ENCODE measurements around the gene XPNPEP1.

The XPNPEP1 gene

DNA sequence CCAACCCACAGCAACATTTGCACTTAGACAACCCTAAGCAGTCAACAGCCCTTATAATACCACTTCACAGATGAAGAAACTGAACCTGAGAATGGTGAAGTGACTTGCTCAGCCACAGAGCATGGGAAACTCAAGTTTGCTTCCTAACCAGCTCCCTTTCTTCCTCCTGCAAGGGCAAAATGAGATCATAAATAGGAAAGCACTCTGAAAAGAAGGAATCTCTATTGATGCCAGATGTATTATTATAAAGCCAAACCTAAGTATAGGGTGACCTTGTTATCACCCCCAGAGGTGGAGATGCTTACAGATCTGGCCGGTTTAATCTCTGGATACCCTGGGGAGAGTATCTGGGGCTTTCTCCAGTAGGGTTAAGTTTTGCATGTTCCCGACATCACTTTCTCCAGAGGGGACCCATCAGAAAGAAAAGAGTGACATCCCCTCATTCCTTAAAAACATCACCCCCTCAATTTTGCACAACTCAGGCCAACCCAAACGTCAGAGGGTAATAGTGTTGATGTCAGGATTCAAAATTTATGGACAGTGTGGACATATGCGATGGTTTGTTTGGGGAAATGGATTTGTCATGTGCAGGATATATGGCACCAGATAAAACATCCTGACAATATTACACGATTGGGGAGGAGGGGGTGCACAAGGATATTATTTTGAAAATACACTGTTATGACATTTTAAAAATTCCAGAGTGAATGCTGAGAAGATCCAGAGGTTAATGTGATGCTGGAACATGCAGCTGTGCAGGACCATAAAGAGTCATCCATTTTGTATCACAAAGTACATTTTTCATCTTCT, 24.0 kb upstream of the XPNPEP1 start:
- DNase-seq: no peak

DNA sequence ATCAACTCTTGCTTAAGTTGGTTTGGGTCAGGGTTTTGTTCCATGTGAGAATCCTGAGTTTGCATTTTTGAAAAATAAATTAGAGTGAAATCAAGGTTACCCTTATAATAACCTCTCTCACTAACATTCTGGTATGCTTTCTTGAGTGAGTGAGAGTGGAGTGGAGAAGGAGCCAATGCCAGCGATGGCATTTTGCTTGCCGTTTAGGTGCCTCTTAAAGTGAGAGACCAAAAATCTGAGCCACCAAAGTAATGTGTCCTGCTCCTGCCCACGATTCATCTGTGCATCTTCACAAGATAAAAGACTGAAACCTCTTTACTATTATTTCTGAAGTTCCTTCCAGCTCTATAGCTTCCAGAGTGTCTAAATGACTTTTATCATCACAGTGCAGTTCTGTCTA, 23.4 kb upstream of the XPNPEP1 start:
- DNase-seq: no peak

DNA sequence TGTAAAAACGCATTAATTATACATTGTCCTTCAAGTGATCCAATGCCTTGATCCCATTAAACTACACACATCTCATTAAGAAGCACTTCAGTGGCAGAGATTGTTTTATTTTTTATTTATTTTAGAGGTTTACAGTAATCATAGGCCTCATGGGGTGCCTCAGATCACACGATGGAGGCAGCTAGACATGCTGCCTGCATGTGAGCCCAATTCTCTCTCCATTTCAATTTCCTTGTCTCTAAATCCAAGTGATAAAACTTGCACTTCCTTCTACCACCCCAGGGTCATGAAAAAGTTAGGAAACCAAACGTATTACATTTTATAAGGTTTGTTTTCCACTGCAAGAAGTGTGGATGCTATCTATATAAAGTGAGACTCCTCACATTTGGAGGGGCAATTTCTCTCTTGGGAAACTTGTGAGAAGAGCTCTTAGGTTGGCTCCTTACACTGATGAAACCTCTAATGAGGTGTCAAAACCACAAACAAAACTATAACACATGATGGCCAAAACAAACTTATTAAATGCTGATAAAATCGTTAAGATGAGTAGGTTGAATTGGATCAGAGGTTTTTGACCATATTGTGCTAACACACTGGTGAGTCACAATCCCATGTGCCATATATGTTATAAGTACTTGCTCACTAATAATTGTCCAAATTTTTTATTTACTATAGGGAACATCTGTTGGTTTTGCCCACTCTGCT, 22.3 kb upstream of the XPNPEP1 start:
- DNase-seq: no peak

DNA sequence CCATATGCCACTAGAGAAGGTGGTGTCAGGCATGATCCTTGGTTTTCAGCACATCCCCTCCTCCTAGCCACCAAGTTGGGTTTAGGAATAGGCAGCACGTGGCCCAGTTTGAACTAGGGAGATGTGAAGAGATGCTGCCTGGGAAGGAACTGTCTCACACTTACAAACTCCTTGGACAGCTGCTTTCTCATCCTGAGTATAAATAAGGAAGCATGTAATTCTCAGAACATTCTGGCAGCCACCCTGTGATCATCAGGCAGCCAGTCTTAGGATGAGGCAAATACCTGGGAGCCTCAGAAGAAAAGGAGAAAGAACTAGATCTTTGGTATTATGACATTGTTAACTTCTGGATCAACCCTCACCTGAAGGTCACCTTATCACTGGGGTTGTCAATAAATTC, 21.3 kb upstream of the XPNPEP1 start:
- no peak for DNase-seq

DNA sequence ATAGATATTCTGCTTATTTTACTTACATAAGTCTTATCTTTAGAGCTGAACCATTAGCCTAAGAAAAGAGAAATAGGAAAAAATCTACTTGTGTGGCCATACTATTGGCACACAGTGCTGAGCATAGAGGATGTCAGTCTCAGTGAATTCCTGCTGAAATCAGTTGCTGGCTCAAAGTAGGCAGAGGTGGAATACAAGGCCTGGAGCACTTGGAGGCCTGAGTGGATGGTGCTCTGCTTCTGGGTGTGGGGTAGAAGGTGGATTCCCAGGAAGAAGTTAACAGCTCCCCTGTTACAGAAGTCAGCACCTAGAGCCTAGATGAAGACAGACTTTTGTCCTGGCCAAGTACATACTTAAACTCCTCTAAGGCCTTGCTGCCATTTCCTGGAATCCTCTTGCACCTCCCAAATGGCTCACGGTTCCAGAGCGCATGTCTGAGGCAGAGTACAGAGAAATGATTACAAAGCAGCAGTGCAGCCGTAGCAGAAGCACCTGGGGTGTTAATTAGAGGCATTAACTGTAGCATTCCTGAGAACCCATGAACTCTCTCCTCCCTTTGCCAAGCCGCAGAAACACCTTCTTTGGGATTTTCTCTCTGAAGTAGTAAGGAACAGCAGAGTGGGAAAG, 18.0 kb upstream of the XPNPEP1 start:
- DNase-seq: no peak

DNA sequence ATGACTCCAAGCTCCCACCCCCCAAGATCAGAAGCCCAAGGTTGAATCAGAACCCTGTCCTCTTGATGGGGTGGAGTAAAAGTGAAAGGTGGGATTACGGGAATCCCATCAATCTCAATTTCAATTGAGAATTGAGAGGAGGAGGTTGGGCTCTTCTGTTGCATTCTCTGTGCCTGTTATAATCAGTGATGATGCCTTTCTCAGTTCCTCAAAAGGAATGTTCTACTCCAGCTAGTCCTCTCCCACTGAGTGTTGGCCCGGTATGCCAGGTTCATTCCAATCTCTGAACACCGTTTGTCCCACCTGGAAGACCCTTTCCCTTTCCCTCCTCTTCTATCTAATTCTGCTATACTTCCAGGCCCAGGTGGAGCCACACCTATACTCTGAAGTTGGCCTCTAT, 17.2 kb upstream of the XPNPEP1 start:
- no peak for DNase-seq

DNA sequence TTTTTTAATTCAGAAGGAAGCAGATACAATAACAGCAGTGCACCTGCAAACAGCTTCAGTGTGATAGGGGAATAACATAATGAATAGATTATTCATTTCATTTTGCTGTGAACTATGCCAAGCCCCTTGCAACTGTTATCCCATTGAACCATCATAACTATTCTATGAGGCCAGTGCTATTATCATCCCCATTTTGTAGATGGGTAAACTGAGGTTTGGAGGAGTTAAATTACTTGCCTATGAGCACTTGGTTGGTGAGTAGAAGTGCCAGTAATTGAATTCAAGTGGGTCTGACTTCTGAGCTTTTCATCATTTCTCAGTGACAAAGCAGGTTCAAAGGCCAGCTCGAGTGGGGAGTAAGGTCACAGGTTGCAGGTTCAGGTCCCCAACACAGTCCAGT, 16.8 kb upstream of the XPNPEP1 start:
- no peak for DNase-seq

DNA sequence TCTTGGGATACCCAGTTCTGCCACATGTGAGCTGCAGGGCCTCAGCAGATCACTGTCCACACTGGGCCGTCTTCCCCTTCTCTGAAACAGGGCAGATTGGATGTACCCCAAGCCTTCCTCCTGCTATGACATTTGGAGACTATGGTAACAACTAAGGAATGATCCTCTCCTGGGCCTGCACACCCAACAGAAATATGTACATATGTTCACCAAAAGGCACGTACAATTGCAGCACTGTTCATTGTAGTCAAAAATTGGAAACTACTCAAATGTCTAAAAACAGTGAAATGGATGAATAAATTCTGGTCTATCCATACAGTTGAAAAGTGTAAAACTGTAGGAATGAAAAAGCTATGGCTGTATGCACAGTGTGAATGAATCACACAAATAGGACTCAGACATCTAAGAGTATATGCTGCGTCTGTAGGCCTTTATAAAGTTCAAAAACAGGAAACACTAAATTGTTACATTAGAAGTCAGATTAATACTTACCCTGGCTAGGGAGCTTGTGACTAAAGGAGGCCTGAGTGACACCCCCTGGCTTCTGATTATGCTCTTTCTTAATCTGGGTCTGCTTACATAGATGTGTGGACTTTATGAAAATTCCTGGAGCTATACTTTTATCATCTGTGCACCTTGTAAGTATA, 16.1 kb upstream of the XPNPEP1 start:
- no peak for DNase-seq

DNA sequence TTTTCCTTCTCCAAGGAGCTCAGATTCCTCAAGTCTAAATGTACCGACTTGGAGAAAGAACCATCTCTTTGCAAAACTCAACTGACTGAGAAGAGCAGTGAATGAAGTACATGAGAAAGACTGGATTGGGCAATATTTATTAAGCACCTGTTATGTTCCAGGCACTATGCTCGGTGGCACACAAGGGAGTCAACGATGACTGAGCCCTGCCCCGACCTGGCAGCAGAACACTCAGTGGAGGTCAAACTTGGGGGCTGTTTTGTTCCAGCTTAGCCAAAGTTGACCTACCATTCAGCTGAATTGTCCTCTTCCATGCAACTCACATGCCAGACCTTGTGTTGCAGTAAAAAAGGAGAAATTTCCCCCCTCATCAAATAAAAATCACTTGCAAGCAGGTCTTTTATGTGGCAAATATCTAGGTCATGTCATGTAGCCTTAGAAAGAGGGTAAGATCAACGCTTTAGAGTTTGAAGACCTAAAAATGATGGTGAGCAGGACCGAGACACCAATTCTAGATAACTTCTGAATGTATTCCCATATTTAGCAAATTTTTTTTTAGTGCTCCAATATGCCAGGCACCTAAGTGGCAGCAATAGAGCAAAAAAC, 14.3 kb upstream of the XPNPEP1 start:
- DNase-seq: no peak

DNA sequence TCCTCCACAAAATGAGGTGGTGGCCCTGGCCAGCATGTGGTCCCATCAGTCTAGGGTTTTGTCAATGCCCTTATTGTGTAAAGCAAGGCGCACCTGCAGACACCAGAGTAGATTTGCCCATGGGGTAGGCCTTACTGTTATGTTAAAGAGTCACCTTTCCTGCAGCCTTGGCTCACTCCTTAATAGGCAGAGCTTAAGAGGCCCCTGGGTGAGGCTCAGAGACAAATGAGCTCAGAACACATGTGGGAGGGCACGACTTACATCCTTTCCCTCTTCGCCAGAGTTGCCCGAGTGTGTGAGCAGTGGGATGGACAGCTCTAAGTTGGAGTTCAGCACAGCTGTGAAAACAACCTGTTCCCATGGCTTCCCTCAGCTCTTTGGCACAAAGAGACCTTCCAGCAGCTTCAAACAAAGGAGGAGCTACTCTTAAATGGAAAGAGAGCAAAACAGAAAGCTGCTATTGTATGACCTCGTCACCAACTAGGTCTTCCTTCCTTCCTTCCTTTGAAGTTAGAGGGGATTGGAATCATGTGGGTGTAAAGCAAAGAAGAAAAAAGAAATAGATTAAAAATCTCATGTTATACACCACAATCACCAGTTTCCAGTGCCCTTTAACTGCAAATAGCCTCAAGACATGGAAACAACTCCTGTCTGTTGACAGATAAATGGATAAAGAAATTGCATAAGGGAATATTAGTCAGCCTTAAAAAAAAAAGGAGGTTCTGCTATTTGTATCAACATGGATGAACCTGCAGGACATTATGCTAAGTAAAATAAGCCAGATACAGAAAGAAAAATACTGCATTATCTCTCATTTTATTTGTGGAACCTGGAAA, 11.9 kb upstream of the XPNPEP1 start:
- peak in 1 of 5 donors; percentile 15 for DNase-seq

DNA sequence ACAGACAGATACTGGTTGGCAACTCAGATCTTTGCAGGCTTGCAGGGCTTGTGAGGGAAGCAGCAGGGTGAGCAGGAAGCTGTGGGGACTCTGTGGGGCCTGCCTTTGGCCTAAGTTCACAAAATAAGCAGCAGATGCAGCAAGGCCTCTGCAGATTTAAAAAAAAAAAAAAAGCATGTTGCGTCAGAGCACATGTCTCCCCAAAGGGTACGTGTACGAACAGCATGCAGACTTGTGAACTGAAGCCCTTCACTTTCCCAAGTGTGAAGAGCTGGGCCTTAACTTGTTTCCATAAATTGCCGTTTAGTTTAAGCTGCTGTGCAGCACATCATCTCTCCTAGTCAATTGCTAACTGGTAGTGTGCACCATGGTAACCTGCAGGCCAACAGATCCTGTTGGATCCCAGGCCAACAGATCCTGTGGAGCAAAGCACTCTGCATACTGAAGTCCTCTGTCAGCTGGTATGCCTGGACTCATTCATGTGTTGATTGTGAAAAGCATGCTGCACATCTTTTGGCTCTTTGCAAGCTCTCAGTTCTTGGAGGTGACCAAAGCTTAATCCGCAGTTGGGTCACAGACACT, 10.8 kb upstream of the XPNPEP1 start:
- peak in 2 of 5 donors; percentile 16 to 69 for DNase-seq

DNA sequence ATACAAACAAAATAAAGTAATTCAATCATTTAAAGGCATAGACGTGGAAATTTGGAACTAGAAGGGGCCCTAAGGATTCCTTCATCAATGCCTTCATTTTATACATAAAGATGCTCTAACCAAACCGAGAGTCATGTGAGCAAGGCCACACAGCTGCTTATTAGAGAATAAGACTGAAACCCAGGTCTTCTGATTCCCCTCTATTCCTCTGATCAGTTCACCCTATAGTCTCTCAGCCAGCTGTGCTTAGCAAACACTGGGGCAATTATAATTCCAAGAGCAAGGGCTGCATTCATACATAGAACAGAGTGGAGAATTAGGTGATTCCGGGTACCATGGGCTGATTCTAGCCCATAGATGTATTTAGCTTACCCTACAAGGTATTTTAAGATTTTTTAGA, 9.7 kb upstream of the XPNPEP1 start:
- DNase-seq: no peak

DNA sequence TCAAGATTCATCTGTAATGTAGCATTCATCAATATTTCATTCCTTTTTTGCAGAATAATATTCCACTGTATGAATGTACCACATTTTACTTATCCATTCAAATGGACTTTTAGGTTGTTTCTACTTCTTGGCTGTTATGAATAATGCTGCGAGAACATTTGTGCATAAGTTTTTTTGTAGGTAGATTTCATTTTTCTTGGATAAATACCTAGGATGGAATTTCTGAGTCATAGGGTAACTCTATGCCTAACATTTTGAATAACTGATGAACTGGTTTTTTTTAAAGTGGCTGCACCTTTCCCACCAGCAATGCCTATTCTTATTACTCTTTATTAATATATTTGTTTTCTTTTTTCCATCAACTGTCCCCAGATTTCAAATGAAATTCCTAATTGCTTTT, 9.1 kb upstream of the XPNPEP1 start:
- DNase-seq: no peak

DNA sequence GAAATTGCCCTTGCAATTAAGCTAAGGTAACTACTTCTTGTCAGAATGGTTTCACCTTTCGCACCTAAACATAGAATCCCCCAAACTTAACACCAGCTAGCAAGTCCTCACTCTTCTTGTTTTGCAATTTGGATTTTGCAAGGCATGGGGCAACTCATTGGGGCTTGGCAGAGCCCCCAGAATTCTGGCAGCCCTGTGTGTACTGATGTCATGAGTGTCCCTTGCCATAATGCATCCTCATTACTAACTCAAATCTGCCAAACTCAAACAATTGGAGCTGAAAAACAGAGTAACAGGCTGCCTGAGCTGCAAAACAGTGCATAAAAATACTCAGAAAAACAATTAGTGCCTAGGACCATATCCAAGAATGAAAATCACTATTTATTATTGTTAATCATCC, 7.9 kb upstream of the XPNPEP1 start:
- DNase-seq: no peak

DNA sequence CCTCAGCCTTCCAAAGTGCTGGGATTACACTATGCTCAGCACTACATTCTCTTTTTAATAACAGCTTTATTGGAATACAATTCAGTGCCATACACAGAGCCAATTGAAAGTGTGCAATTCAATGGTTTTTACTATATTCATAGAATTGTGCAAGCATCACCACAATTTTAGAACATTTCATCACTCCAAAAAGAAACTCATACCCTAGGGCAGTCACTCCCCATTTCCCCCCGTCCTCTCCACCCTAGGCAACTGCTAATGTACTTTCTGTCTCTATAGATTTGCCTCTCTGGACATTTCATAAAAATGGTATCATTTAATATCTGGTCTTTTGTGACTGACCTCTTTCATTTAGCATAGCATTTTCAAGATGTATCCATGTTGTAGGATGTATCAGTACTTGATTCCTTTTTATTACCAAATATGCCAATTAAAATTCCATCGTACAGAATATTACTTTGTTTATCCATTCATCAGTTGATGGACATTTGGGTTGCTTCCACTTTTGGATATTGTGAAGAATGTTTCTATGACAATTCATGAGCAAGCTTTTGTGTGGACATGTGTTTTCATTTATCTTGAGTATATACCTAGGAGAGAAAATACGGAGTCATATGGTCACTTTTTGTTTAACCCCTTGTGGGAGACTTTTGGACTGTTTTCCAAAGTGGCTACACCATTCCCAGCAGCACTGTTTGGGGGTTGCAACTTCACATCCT, 6.3 kb upstream of the XPNPEP1 start:
- DNase-seq: no peak

DNA sequence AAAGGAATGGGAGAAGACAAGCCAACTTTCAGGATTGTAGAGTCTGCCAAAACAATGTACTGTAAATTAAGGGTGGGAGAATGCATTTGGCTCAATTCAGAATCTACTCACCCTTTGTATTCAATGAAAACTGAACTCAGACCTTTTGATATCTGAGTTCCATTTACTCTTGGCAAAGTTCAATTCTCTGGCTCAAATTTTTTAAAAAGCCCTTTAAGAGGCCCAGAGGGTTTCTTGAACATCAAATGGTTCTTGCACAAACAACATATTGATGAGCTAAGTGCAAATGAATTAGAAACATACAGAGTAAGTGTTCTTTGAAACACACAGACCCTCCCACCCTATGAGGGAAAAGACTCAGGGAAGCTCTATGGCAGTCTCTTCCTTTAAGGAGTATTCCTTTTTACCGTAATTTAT, 5.2 kb upstream of the XPNPEP1 start:
- DNase-seq: no peak

DNA sequence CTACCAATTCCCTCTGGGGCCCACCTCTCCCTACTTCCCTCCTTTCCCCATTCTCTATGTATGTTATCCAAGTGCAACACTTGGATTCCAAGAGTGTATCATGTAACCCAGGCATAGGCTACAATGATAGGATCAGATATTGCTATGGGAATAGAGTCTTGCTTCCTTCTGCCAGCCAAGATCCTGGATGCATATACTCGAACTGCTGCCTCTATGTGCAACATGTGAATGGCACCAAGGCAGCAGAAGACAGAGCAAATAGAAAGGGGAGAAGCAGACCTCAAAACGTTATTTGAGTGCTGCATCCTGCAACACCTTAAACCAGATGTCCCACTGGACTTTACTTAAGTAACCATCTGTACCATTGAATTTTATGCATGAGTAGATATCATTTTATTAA, 3.5 kb upstream of the XPNPEP1 start:
- DNase-seq: no peak

DNA sequence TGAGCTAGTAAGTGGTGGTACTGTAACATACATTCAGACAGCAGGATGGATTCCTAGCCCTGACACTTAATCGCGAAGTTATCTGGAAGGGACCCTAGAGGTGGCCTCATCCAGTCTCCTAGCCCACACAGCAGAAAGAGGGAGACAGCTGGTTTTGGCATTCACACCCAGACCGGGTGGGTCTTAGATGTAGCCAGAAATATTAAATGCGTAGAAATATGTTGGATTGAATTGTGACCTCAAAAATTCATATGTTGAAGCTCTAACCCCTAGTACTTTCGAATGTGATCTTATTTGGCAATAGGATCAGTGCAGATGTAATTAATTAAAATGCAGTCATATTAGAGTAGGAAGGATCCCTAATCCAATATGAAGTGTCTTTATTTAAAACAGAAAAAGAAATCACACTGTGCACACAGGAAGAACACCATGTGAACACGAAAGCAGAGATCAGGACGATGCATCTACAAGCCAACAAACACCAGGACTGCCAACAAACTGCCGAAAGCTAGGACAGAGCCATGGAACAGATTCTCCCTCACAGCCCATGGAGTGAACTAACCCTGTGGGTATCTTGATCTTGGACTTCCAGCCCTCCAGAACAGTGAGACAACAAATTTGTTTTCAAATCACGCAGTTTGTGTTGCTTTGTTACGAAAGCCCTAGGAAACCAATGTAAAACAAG, 2.9 kb upstream of the XPNPEP1 start:
- no peak for DNase-seq

DNA sequence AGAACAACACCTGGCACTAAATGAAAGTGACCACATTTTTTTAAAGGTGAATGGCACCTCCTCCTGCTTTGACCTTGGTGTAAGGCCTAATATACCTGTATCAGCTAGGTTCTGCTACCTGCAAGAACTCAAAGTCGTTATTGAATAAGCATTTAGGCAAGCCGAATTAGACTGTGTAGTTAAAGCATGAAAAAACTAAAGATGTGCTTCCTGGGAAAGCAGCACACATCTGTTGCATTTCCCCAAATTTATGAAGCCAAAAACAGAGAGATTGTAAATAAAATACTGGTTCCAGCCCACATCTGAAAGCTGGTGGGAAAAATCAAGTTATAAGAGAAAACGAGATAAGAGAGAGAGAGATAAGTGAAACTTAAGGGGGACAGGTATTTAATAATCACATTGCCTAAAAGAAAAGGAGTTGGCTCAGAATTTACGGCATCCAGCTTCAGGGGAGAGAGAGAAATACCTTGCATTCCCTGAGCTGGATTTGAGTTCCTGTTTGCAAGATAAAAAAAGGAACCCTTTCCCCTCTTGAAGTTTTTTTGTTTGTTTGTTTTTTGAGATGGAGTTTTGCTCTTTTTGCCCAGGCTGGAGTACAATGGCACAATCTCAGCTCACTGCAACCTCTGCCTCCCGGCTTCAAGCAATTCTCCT, 1.8 kb upstream of the XPNPEP1 start:
- DNase-seq: no peak

DNA sequence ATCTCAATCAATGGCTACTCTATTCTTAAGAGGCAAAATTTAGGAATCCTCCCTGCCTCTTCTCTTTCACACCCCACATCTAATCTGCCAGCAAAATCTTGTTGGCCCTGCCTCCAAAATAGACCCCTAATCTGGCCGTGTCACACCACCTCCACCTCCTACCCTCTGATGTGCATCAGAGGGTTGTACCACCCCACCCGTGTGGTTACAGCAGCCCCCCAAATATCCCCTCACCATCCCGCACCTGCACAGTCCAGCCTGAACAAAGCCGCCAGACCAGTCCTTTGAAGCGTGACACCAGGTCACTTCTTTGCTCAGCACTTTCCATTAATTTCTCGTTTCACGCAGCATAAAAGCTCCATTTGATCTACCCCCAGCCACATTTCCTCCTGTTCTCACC, 776 bp upstream of the XPNPEP1 start:
- DNase-seq: no peak
